ENCODE measurements around the gene BRWD1.

Gene BRWD1

GRCh38 chr21:39282911-39283310 is 30.5 kb downstream of the BRWD1 start:
- TF ChIP-seq, protein P1, sequence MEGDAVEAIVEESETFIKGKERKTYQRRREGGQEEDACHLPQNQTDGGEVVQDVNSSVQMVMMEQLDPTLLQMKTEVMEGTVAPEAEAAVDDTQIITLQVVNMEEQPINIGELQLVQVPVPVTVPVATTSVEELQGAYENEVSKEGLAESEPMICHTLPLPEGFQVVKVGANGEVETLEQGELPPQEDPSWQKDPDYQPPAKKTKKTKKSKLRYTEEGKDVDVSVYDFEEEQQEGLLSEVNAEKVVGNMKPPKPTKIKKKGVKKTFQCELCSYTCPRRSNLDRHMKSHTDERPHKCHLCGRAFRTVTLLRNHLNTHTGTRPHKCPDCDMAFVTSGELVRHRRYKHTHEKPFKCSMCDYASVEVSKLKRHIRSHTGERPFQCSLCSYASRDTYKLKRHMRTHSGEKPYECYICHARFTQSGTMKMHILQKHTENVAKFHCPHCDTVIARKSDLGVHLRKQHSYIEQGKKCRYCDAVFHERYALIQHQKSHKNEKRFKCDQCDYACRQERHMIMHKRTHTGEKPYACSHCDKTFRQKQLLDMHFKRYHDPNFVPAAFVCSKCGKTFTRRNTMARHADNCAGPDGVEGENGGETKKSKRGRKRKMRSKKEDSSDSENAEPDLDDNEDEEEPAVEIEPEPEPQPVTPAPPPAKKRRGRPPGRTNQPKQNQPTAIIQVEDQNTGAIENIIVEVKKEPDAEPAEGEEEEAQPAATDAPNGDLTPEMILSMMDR (IDR thresholded peaks at IDR 0.05; ENCODE audit: borderline replicate concordance, insufficient read depth, low read depth, low read length), result no peak
- H3K4me3 ChIP-seq (ENCODE audit: low read depth, low read length), result no peak overlapping the region

DNA sequence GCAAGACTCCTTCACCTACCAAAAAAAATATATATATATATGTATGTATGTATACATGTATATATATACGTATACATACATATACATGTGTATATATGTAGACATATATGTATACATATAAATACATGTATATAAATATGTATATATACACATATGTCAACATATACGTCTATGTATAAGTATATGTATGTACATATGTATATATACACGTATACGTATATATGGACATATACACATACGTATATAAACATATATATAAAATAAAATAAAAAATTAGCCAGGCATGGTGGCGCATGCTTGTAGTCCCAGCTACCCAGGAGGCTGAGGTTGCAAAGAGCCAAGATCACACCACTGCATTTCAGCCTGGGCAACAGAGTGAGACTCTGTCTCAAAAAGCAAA is 31.6 kb downstream of the BRWD1 start:
- TF ChIP-seq, protein P1 (IDR thresholded peaks at IDR 0.05; ENCODE audit: borderline replicate concordance, insufficient read depth, low read depth, low read length), result no peak
- H3K4me3 ChIP-seq (ENCODE audit: low read depth, low read length), result no peak overlapping the region

DNA sequence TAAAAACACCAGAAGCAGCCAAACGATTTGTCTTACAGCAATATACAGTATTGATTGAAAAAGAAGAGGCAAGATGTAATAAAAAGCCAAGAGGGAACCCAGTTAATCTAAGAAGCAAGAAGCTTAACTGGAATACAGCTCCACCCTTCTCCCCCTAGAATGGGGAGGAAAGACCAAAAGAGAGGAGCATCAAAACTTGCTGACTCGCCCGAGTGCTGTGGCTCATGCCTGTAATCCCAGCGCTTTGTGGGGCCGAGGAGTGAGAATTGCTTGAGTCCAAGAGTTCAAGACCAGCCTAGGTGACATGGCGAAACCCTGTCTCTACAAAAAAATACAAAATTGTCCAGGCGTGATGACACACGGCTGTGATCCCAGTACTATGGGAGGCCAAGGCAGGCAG is 32.2 kb downstream of the BRWD1 start:
- no peak overlapping the region for H3K4me3 ChIP-seq (ENCODE audit: low read depth, low read length)
- TF ChIP-seq, protein P1 (IDR thresholded peaks at IDR 0.05; ENCODE audit: borderline replicate concordance, insufficient read depth, low read depth, low read length), result no peak

- H3K4me3 ChIP-seq (ENCODE audit: low read depth, low read length), result no peak overlapping the region
- TF ChIP-seq, protein P1 (IDR thresholded peaks at IDR 0.05; ENCODE audit: borderline replicate concordance, insufficient read depth, low read depth, low read length), result no peak
Observed at GRCh38 chr21:39269620-39270019, 43.8 kb downstream of the BRWD1 start.

DNA sequence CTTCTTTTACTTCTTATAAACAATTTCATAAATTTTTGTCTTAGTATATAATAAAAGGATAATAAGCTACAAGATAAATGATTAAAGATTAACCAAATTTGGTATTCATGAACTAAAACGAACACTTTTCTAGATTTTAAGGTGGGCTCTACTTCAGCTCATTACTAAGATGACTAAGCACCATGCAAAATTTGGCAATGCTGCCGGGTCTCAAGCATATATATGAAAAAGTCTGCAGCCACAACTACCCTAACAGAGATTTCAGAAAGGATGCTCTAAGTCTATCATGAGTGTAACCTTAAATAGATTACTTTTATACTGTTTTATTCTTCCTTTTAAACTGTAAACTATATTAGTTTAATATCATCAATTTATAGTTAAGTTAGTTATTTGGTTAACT is 47.8 kb downstream of the BRWD1 start:
- H3K4me3 ChIP-seq (ENCODE audit: low read depth, low read length), result no peak overlapping the region
- TF ChIP-seq, protein P1 (IDR thresholded peaks at IDR 0.05; ENCODE audit: borderline replicate concordance, insufficient read depth, low read depth, low read length), result no peak

DNA sequence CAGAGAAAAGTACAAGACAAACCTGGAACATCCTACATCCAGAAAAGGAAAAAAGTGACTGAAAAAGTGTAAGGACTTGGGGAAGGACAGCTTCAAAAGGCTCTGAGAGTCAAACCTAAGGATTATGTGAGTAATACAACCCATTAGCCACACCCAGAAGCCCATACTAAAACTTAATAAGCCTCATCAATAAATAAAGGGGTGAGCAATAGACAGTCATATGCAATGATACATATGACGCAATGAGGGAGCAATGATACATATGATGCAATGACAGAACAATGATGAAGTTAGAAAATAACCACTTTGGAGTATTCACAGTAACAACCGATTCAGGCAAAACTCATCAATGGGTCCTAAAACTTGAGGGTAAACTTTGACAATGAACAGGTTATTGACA is 50.1 kb downstream of the BRWD1 start:
- H3K4me3 ChIP-seq (ENCODE audit: low read depth, low read length), result no peak overlapping the region
- TF ChIP-seq, protein P1 (IDR thresholded peaks at IDR 0.05; ENCODE audit: borderline replicate concordance, insufficient read depth, low read depth, low read length), result no peak

DNA sequence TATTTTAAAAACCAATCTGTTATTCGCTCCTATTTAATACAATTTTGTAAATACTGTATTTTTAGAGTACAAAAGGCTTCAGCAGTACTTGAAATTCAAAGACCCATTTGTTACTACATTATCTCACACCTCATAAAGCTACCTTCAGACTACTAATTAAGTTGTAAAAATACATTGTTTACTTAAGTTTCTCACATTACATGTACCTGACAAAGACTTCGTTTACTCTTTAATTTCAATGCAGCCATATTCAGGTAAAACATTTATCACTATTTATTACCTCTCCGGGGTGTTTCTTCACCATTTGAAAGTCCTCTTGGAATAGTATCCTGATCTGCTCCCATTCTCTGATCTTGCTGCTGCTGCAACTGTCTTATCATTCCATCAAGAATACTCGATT is 55.2 kb downstream of the BRWD1 start:
- no peak overlapping the region for H3K4me3 ChIP-seq (ENCODE audit: low read depth, low read length)
- TF ChIP-seq, protein P1 (IDR thresholded peaks at IDR 0.05; ENCODE audit: borderline replicate concordance, insufficient read depth, low read depth, low read length), result no peak
